ENCODE data around the gene CEND1.
A peak's percentile ranks its signal among the peaks of the same experiment; 100 is the strongest.

CEND1 gene

GRCh38 chr11:818396-819128 lies 28.7 kb upstream of the CEND1 start, which contains the start of gene PNPLA2:
PNPLA2 (plus strand) TSS chr11:818914; CDS start chr11:819719, 805 bp downstream.
- Histone ChIP-seq H3K27ac (ENCODE audit: poor library complexity, severe bottlenecking) (peak within 1 kb of the TSS; percentile 77), H3K36me3 (ENCODE audit: low read depth) (peaks cover 4% of the 10 kb centered on the region), H3K27me3 (ENCODE audit: insufficient read depth, poor library complexity, severe bottlenecking) (no peaks in the 10 kb centered on the region), H3K9me3 (ENCODE audit: severe bottlenecking) (no peaks in the 10 kb centered on the region), H3K4me1 (ENCODE audit: insufficient read depth, poor library complexity, severe bottlenecking) (peaks cover 15% of the 10 kb centered on the region), H3K4me3 (ENCODE audit: severe bottlenecking) (peak within 1 kb of the TSS; percentile 80)
- TF ChIP-seq CTCF (IDR thresholded peaks at IDR 0.05; ENCODE audit: poor library complexity, severe bottlenecking) = no peak
- DNase-seq (ENCODE audit: low spot score) (no peak), ATAC-seq (ENCODE audit: low read depth) (peak; percentile 26)

- ATAC-seq (ENCODE audit: low read depth) (no peak), DNase-seq (ENCODE audit: low spot score) (no peak)
- Histone ChIP-seq H3K9me3 (ENCODE audit: severe bottlenecking) (no peaks in the 10 kb centered on the region), H3K36me3 (ENCODE audit: low read depth) (peaks cover 25% of the 10 kb centered on the region), H3K4me3 (ENCODE audit: severe bottlenecking) (no peak overlapping the region), H3K27me3 (ENCODE audit: insufficient read depth, poor library complexity, severe bottlenecking) (no peaks in the 10 kb centered on the region), H3K27ac (ENCODE audit: poor library complexity, severe bottlenecking) (no peak overlapping the region), H3K4me1 (ENCODE audit: insufficient read depth, poor library complexity, severe bottlenecking) (peaks cover 13% of the 10 kb centered on the region)
- TF ChIP-seq CTCF (IDR thresholded peaks at IDR 0.05; ENCODE audit: poor library complexity, severe bottlenecking) = no peak
Observed at GRCh38 chr11:816433-816779, 26.5 kb upstream of the CEND1 start.

GRCh38 chr11:815675-816432 lies 26.0 kb upstream of the CEND1 start:
- Histone ChIP-seq H3K4me1 (ENCODE audit: insufficient read depth, poor library complexity, severe bottlenecking) (peaks cover 8% of the 10 kb centered on the region), H3K27me3 (ENCODE audit: insufficient read depth, poor library complexity, severe bottlenecking) (no peaks in the 10 kb centered on the region), H3K36me3 (ENCODE audit: low read depth) (peaks cover 31% of the 10 kb centered on the region), H3K9me3 (ENCODE audit: severe bottlenecking) (no peaks in the 10 kb centered on the region), H3K4me3 (ENCODE audit: severe bottlenecking) (no peak overlapping the region), H3K27ac (ENCODE audit: poor library complexity, severe bottlenecking) (no peak overlapping the region)
- no peak for ATAC-seq (ENCODE audit: low read depth)
- TF ChIP-seq CTCF (IDR thresholded peaks at IDR 0.05; ENCODE audit: poor library complexity, severe bottlenecking) = no peak
- DNase-seq (ENCODE audit: low spot score) = no peak

GRCh38 chr11:813456-814096 lies 23.7 kb upstream of the CEND1 start:
- ATAC-seq (ENCODE audit: low read depth) (no peak), DNase-seq (ENCODE audit: low spot score) (no peak)
- Histone ChIP-seq H3K27ac (ENCODE audit: poor library complexity, severe bottlenecking) (no peak overlapping the region), H3K36me3 (ENCODE audit: low read depth) (peaks cover 37% of the 10 kb centered on the region), H3K9me3 (ENCODE audit: severe bottlenecking) (no peaks in the 10 kb centered on the region), H3K27me3 (ENCODE audit: insufficient read depth, poor library complexity, severe bottlenecking) (no peaks in the 10 kb centered on the region), H3K4me3 (ENCODE audit: severe bottlenecking) (no peak overlapping the region), H3K4me1 (ENCODE audit: insufficient read depth, poor library complexity, severe bottlenecking) (peaks cover 3% of the 10 kb centered on the region)
- TF ChIP-seq CTCF (IDR thresholded peaks at IDR 0.05; ENCODE audit: poor library complexity, severe bottlenecking) = no peak
